Activated B cell treated with CpG ODN at 0.5 μM for 24 hours (primary cell): ENCODE results near the gene RAET1E. TPM values are rescaled to one million over a fixed set of nuclear protein-coding genes. Genes with fewer than 3 reads are reported as not detected.
"Not testable (repeated sequence)": the region's sequence is repeated elsewhere in the genome, so short reads cannot be mapped to it uniquely, and the experiment has no call there.

Experiments used
- ATAC-seq: fragments of 200-7000 bp; cut with Tn5 transposase; one replicate; pipeline ENCODE4 v1.10.0; 2021; ENCODE audit warnings: low read depth, mild to moderate bottlenecking, moderate library complexity
- CTCF ChIA-PET: fragments of 350-600 bp; sonication (Branson Sonifier 250); formaldehyde crosslinking; loops from one replicate; lab custom pipeline; 2021; ENCODE audit warnings: antibody characterized with exemption; lab: Charles Lee
- POLR2A ChIA-PET: fragments of 350-600 bp; sonication (Branson Sonifier 250); formaldehyde crosslinking; loops from one replicate; lab custom pipeline; 2021; ENCODE audit warnings: antibody characterized with exemption; lab: Charles Lee
- DNase-seq: peaks from one replicate; pipeline ENCODE4 v3.0.0; 2022
- H3K27ac Mint-ChIP-seq: one replicate; pipeline ENCODE4 v1.8.0; 2020; ENCODE audit warnings: mixed read lengths
- H3K27me3 Mint-ChIP-seq: one replicate; pipeline ENCODE4 v1.8.0; 2021; ENCODE audit warnings: mixed read lengths
- H3K36me3 Mint-ChIP-seq: one replicate; pipeline ENCODE4 v1.8.0; 2021; ENCODE audit warnings: low read depth, mixed read lengths
- H3K4me1 Mint-ChIP-seq: one replicate; pipeline ENCODE4 v1.8.0; 2021; ENCODE audit warnings: mixed read lengths
- H3K4me3 Mint-ChIP-seq: one replicate; pipeline ENCODE4 v1.8.0; 2020; ENCODE audit warnings: mild to moderate bottlenecking, mixed read lengths
- H3K9me3 Mint-ChIP-seq: one replicate; pipeline ENCODE4 v1.8.0; 2020; ENCODE audit warnings: mixed read lengths
- CTCF ChIP-seq: fragments of 200-600 bp; IDR thresholded peaks from one replicate; pipeline ENCODE4 v1.8.0; 2022; ENCODE audit warnings: antibody characterized with exemption, mild to moderate bottlenecking
- intact Hi-C: fragments of 100-400 bp; cut with micrococcal nuclease; formaldehyde crosslinking; loops from one replicate; pipeline ENCODE4 v1.15.1; 2024
- total RNA-seq: library from RNA; stranded (reverse); gene quantifications from 2 replicates; pipeline ENCODE4 v1.2.3, GENCODE V29; 2022

RAET1E gene
- total RNA-seq, 1 donor from 2014 or later: not detected

GRCh38 chr6:149934249-149935156, 36.6 kb upstream of the RAET1E start:
- ATAC-seq: peak; percentile 33
- intact Hi-C loops: loop anchor here (1.0 to 5.0 kb wide), 9 partner anchors 27 to 880 kb away; partner anchors contain the start of gene ULBP3
- Mint-ChIP-seq H3K9me3 (no peaks in the 10 kb centered on the region), H3K36me3 (no peaks in the 10 kb centered on the region), H3K27me3 (peaks cover 72% of the 10 kb centered on the region), H3K27ac (no peak overlapping the region), H3K4me1 (peaks cover 21% of the 10 kb centered on the region), H3K4me3 (no peak overlapping the region)
- ChIA-PET POLR2A (interaction anchor here (0.7 kb wide), 1 partner anchor 81 kb away, joined by 4 read pairs; no protein-coding TSS in a partner anchor), CTCF (interaction anchor here (0.6 to 2.8 kb wide), 3 partner anchors 9 to 85 kb away, joined by 3 to 27 read pairs (median 3); no protein-coding TSS in a partner anchor)
- no peak for DNase-seq
- TF ChIP-seq CTCF: no peak

DNA sequence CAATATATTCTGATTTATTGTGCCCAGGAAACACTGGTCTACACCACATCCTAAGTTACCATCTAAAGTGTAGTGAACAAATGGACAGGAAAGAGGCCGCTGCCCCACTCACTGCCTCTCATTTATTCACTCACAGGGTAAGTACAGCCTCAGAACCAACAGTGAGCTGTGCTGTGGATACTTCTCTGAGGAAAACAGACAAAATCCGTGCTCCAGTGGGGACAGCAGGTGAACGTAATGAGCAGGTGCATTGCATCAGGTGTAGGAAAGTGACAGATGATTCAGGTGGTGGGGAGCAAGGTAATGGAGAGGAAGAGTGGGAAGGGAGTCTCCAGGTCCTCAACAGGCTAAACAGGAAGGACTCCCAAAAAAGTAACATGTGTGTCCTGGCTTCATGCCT, 35.5 kb upstream of the RAET1E start:
- no peak for TF ChIP-seq CTCF
- Mint-ChIP-seq H3K27ac (no peak overlapping the region), H3K4me3 (no peak overlapping the region), H3K4me1 (peaks cover 13% of the 10 kb centered on the region), H3K9me3 (no peaks in the 10 kb centered on the region), H3K27me3 (peaks cover 75% of the 10 kb centered on the region), H3K36me3 (no peaks in the 10 kb centered on the region)
- intact Hi-C loops: no loop called here
- DNase-seq (no peak), ATAC-seq (no peak)
- ChIA-PET POLR2A (interaction anchor here (0.6 kb wide), 1 partner anchor 86 kb away, joined by 3 read pairs; no protein-coding TSS in a partner anchor), CTCF (interaction anchor here (0.6 to 2.0 kb wide), 2 partner anchors 84 to 723 kb away, joined by 4 to 11 read pairs; no protein-coding TSS in a partner anchor)

- H3K36me3 Mint-ChIP-seq: no peaks in the 10 kb centered on the region
- intact Hi-C loops: no loop called here
- no peak overlapping the region for H3K4me3 Mint-ChIP-seq
- H3K4me1 Mint-ChIP-seq: peaks cover 9% of the 10 kb centered on the region
- no peaks in the 10 kb centered on the region for H3K9me3 Mint-ChIP-seq
- ATAC-seq: no peak
- no peak overlapping the region for H3K27ac Mint-ChIP-seq
- no peak for DNase-seq
- H3K27me3 Mint-ChIP-seq: peaks cover 79% of the 10 kb centered on the region
- TF ChIP-seq CTCF: no peak
- ChIA-PET POLR2A (interaction anchor here (0.6 kb wide), 1 partner anchor 86 kb away, joined by 3 read pairs; no protein-coding TSS in a partner anchor), CTCF (interaction anchor here (0.6 to 2.0 kb wide), 2 partner anchors 84 to 723 kb away, joined by 4 to 11 read pairs; no protein-coding TSS in a partner anchor)
Measured at GRCh38 chr6:149933036-149933435, 35.1 kb upstream of the RAET1E start.

DNA sequence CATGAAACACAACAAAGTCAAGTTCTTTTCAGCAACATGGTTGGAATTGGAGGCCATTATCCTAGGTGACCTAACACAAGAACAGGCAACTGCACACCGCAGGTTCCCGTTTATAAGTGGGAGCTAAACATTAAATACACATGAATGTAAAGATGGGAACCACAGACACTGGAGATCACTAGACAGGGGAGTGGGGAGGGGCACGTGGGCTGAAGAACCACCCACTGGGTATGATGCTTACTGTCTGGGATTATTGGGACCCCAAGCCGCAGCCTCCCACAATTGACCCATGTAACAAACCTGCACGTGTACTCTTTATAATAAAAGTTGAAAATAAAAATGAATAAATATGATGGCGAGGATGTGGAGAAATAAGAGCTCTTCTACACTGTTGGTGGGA, 33.6 kb upstream of the RAET1E start:
- no peaks in the 10 kb centered on the region for H3K36me3 Mint-ChIP-seq
- no peak for DNase-seq
- POLR2A ChIA-PET: no interaction called here
- H3K27ac Mint-ChIP-seq: no peak overlapping the region
- no peak overlapping the region for H3K4me3 Mint-ChIP-seq
- no peaks in the 10 kb centered on the region for H3K9me3 Mint-ChIP-seq
- peaks cover 81% of the 10 kb centered on the region for H3K27me3 Mint-ChIP-seq
- CTCF ChIA-PET: interaction anchor here (2.0 kb wide), 1 partner anchor 86 kb away, joined by 11 read pairs; no protein-coding TSS in a partner anchor
- peaks cover 5% of the 10 kb centered on the region for H3K4me1 Mint-ChIP-seq
- no peak for ATAC-seq
- no peak for TF ChIP-seq CTCF
- intact Hi-C loops: no loop called here

DNA sequence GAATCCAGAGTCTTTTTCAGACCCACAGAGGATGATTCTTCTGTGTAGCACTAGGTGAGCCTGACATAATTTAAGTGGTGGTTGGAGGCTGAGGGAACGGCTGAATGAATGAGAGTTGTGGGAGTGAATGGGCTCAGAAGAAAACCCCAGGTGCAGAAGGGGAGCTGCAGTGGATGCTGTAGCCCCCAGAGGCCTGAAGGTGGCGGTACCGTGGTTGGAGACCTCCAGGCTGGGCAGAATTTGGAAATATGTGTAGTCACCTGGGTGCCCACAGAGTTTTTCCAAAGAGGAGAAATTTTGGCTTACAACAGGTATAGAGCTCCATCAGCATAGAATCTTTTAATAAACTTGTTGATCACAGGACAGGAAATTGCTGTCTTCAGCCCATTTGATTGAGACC, 31.5 kb upstream of the RAET1E start:
- no peaks in the 10 kb centered on the region for H3K36me3 Mint-ChIP-seq
- peaks cover 82% of the 10 kb centered on the region for H3K27me3 Mint-ChIP-seq
- ChIA-PET CTCF (interaction anchor here (1.2 kb wide), 1 partner anchor 88 kb away, joined by 6 read pairs; no protein-coding TSS in a partner anchor), POLR2A (no interaction called here)
- no peak overlapping the region for H3K27ac Mint-ChIP-seq
- peak; percentile 33 for ATAC-seq
- no peak overlapping the region for H3K4me3 Mint-ChIP-seq
- no peak for TF ChIP-seq CTCF
- H3K9me3 Mint-ChIP-seq: no peaks in the 10 kb centered on the region
- peaks cover 12% of the 10 kb centered on the region for H3K4me1 Mint-ChIP-seq
- intact Hi-C loops: loop anchor here (5.0 to 10.0 kb wide), 2 partner anchors 205 to 382 kb away; partner anchors contain the start of gene PPIL4
- DNase-seq: no peak

DNA sequence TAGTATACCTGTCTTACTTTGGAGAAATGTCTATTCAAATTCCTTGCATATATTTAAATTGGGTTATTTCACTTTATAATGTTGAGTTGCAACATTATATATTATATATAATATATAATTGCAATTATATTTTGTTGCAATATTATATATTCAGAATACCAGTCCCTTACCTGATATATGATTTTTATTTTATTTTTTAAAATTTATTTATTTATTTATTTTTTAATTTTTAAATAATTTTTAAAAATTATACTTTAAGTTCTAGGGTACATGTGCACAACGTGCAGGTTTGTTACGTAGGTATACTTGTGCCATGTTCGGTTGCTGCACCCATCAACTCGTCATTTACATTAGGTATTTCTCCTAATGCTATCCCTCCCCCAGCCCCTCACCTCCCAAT, 29.1 kb upstream of the RAET1E start:
- H3K36me3 Mint-ChIP-seq, H3K27ac Mint-ChIP-seq, DNase-seq, CTCF ChIA-PET, H3K4me3 Mint-ChIP-seq, ATAC-seq, H3K9me3 Mint-ChIP-seq, POLR2A ChIA-PET: not testable (repeated sequence)
- intact Hi-C loops: loop anchor here (5.0 to 10.0 kb wide), 2 partner anchors 202 to 380 kb away; partner anchors contain the start of gene PPIL4
- H3K27me3 Mint-ChIP-seq: peaks cover 87% of the 10 kb centered on the region
- H3K4me1 Mint-ChIP-seq: peaks cover 28% of the 10 kb centered on the region
